Measurements from ENCODE around the gene ERBB3.
"Not testable (repeated sequence)": the region's sequence is repeated elsewhere in the genome, so short reads cannot be mapped to it uniquely, and the experiment has no call there.

Gene ERBB3

GRCh38 chr12:56116267-56117081 lies 36.5 kb downstream of the ERBB3 start, which contains the start of gene RPL41:
TSS of gene RPL41 (plus strand) at chr12:56116633.
- DNase-seq: peak; percentile 94

- not testable (repeated sequence) for DNase-seq
Observed at GRCh38 chr12:56117082-56117706, 37.2 kb downstream of the ERBB3 start.

- peak; percentile 99 for DNase-seq
Observed at GRCh38 chr12:56117778-56118687, 38.1 kb downstream of the ERBB3 start, which contains the start of gene ZC3H10. TSS of gene ZC3H10 (plus strand) at chr12:56118266. CDS start at chr12:56120563, 2,297 bp downstream.

- no peak for DNase-seq
Observed at GRCh38 chr12:56118688-56119357, 38.9 kb downstream of the ERBB3 start.

- peak; percentile 74 for DNase-seq
Observed at GRCh38 chr12:56119361-56119796, 39.4 kb downstream of the ERBB3 start.

- DNase-seq: no peak
Observed at GRCh38 chr12:56120158-56120846, 40.3 kb downstream of the ERBB3 start.

- no peak for DNase-seq
Observed at GRCh38 chr12:56121204-56121870, 41.4 kb downstream of the ERBB3 start.

- no peak for DNase-seq
Observed at GRCh38 chr12:56122637-56123036, 42.7 kb downstream of the ERBB3 start.

GRCh38 chr12:56124133-56124532 lies 44.2 kb downstream of the ERBB3 start:
- DNase-seq: no peak

- DNase-seq: no peak
Observed at GRCh38 chr12:56126732-56127239, 46.8 kb downstream of the ERBB3 start.

GRCh38 chr12:56127485-56127887 lies 47.5 kb downstream of the ERBB3 start:
- DNase-seq: no peak

- peak; percentile 98 for DNase-seq
Observed at GRCh38 chr12:56127888-56128669, 48.1 kb downstream of the ERBB3 start, which contains the start of gene ESYT1. TSS of gene ESYT1 (plus strand) at chr12:56128267. CDS start at chr12:56128320, 53 bp downstream.

- DNase-seq: peak; percentile 23
Observed at GRCh38 chr12:56128670-56129205, 48.8 kb downstream of the ERBB3 start.

- DNase-seq: peak; percentile 65
Observed at GRCh38 chr12:56129206-56129941, 49.4 kb downstream of the ERBB3 start.

- DNase-seq: no peak
Observed at GRCh38 chr12:56129942-56130495, 50.1 kb downstream of the ERBB3 start.

GRCh38 chr12:56130876-56131275 lies 50.9 kb downstream of the ERBB3 start:
- DNase-seq: no peak

GRCh38 chr12:56134897-56135296 lies 54.9 kb downstream of the ERBB3 start:
- no peak for DNase-seq

- no peak for DNase-seq
Observed at GRCh38 chr12:56137853-56138571, 58.0 kb downstream of the ERBB3 start.

Data from stimulated activated CD4-positive, alpha-beta T cell treated with anti-CD3 and anti-CD28 coated beads, Interleukin-4, amount 100 ng/mL, for 24 hours (primary cell).